Astrocyte (in vitro differentiated cells and primary cell): Measurements from ENCODE around the gene IRS1. TPM values are rescaled to one million over a fixed set of nuclear protein-coding genes. Genes with fewer than 3 reads are reported as not detected.

Experiments
- DNase-seq: peaks from one replicate; pipeline ENCODE4 v3.0.0-alpha.2; 2010; ENCODE audit warnings: low read depth
- FAIRE-seq: peaks from 2 replicates; lab custom pipeline; 2011; peaks lifted over from hg19 to GRCh38; lab: Jason Lieb, UNC
- H2AFZ ChIP-seq: 2 replicates; pipeline ENCODE4 v1.6.0; 2012; ENCODE audit warnings: low read depth, low read length, inconsistent platforms
- H3K27ac ChIP-seq: 2 replicates; pipeline ENCODE4 v1.5.1; 2011; ENCODE audit warnings: low read depth, low read length, inconsistent platforms
- H3K27me3 ChIP-seq: 2 replicates; pipeline ENCODE4 v1.6.0; 2011; ENCODE audit warnings: low read length, inconsistent platforms; ENCODE audit not compliant: insufficient read depth
- H3K36me3 ChIP-seq: 2 replicates; pipeline ENCODE4 v1.5.1; 2011; ENCODE audit warnings: low read length, inconsistent platforms; ENCODE audit not compliant: insufficient read depth
- H3K4me1 ChIP-seq: 2 replicates; pipeline ENCODE4 v1.5.1; 2011; ENCODE audit warnings: low read length, inconsistent platforms; ENCODE audit not compliant: insufficient read depth
- H3K4me2 ChIP-seq: 2 replicates; pipeline ENCODE4 v1.6.0; 2012; ENCODE audit warnings: low read length, inconsistent platforms
- H3K4me3 ChIP-seq: 2 replicates; pipeline ENCODE4 v1.5.1; 2011; ENCODE audit warnings: low read depth, mild to moderate bottlenecking, low read length, inconsistent platforms; ENCODE audit not compliant: insufficient read depth
- H3K79me2 ChIP-seq: 2 replicates; pipeline ENCODE4 v1.6.0; 2012; ENCODE audit warnings: mild to moderate bottlenecking, low read length, inconsistent platforms; ENCODE audit not compliant: insufficient read depth
- H3K9ac ChIP-seq: 2 replicates; pipeline ENCODE4 v1.6.0; 2012; ENCODE audit warnings: mild to moderate bottlenecking, low read length, inconsistent platforms
- H3K9me3 ChIP-seq: 2 replicates; pipeline ENCODE4 v1.5.1; 2012; ENCODE audit warnings: low read depth, mild to moderate bottlenecking, low read length, inconsistent platforms; ENCODE audit not compliant: insufficient read depth
- H4K20me1 ChIP-seq: 2 replicates; pipeline ENCODE4 v1.6.0; 2012; ENCODE audit warnings: low read length, inconsistent platforms; ENCODE audit not compliant: insufficient read depth
- H3K27ac Mint-ChIP-seq: one replicate; pipeline ENCODE4 v1.8.0; 2021; ENCODE audit warnings: mild to moderate bottlenecking, mixed read lengths; ENCODE audit not compliant: unreplicated experiment
- H3K27me3 Mint-ChIP-seq: one replicate; pipeline ENCODE4 v1.8.0; 2021; ENCODE audit warnings: low read depth, mixed read lengths; ENCODE audit not compliant: unreplicated experiment
- H3K36me3 Mint-ChIP-seq: one replicate; pipeline ENCODE4 v1.8.0; 2021; ENCODE audit warnings: low read depth, mixed read lengths; ENCODE audit not compliant: unreplicated experiment
- H3K4me1 Mint-ChIP-seq: one replicate; pipeline ENCODE4 v1.8.0; 2021; ENCODE audit warnings: low read depth, mixed read lengths; ENCODE audit not compliant: unreplicated experiment
- H3K4me3 Mint-ChIP-seq: one replicate; pipeline ENCODE4 v1.8.0; 2021; ENCODE audit warnings: mild to moderate bottlenecking, moderate library complexity, mixed read lengths; ENCODE audit not compliant: unreplicated experiment
- H3K9me3 Mint-ChIP-seq: one replicate; pipeline ENCODE4 v1.8.0; 2021; ENCODE audit warnings: mild to moderate bottlenecking, mixed read lengths; ENCODE audit not compliant: unreplicated experiment
- CTCF ChIP-seq: IDR thresholded peaks from 2 replicates; pipeline ENCODE4 v1.5.1; 2011; ENCODE audit warnings: low read depth, mild to moderate bottlenecking, inconsistent platforms, low read length, moderate library complexity; ENCODE audit not compliant: insufficient read depth
- EZH2 ChIP-seq: IDR thresholded peaks from 2 replicates; pipeline ENCODE4 v1.6.1; 2012; ENCODE audit warnings: mild to moderate bottlenecking, low read length, inconsistent platforms; ENCODE audit not compliant: insufficient read depth
- total RNA-seq: library from RNA; stranded (reverse); gene quantifications from 2 replicates; pipeline ENCODE4 v1.2.1, GENCODE V29; 2021

IRS1 gene
- total RNA-seq, 1 donor from 2014 or later: 45.0 TPM

DNA sequence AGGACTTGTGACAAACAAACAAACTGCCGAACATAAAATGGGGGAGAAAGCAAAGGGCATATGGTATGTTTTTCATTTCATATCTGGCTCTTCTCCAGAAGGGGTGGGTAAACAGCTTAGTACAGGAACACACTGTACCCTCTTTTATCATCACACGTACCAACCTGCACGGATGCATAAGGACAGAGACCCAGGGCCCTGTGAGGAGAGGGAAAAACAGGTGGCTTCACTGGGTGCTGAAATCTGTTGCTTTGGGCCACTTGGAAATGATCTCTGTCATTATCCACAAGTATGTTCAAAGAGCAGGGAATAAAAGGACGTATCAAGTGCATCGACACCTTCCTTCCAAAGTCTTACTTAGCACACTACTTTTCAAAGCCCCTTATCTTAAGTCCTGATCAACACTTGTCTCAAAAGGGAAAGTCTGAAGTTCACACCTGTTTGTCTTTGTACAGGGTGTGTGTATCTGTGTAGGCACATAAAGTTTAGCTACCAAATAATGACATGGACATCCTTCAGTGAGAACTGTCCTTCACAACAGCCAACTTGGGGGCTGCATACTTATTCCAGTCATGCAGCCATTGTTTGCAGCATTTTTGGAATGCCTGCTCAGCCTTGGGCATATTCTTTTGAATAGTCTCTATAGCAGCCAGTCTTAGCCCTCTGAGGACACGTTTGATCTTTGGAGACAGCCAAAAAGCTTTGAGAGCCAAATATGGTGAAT lies 60.6 kb downstream of the IRS1 start:
- TF ChIP-seq CTCF: no peak
- no peak for TF ChIP-seq EZH2
- FAIRE-seq: no peak
- Histone ChIP-seq H3K4me1 (peaks cover 12% of the 10 kb centered on the region), H3K27me3 (no peaks in the 10 kb centered on the region), H3K27ac (no peak overlapping the region), H3K9ac (no peak overlapping the region), H3K4me2 (no peak overlapping the region), H3K79me2 (peaks cover 78% of the 10 kb centered on the region), H3K9me3 (no peaks in the 10 kb centered on the region), H4K20me1 (peaks cover 36% of the 10 kb centered on the region), H3K4me3 (no peak overlapping the region), H2AFZ (no peak overlapping the region), H3K36me3 (peaks cover 13% of the 10 kb centered on the region)
- no peak for DNase-seq
- peaks cover 27% of the 10 kb centered on the region for H3K36me3 Mint-ChIP-seq
- no peak overlapping the region for H3K4me3 Mint-ChIP-seq
- no peaks in the 10 kb centered on the region for H3K9me3 Mint-ChIP-seq
- peaks cover 12% of the 10 kb centered on the region for H3K4me1 Mint-ChIP-seq
- no peak overlapping the region for H3K27ac Mint-ChIP-seq
- H3K27me3 Mint-ChIP-seq: no peaks in the 10 kb centered on the region

GRCh38 chr2:226738191-226738820 lies 61.3 kb downstream of the IRS1 start:
- Mint-ChIP-seq H3K27ac (no peak overlapping the region), H3K36me3 (peaks cover 24% of the 10 kb centered on the region), H3K4me1 (peaks cover 18% of the 10 kb centered on the region), H3K4me3 (no peak overlapping the region), H3K27me3 (no peaks in the 10 kb centered on the region), H3K9me3 (no peaks in the 10 kb centered on the region)
- DNase-seq (no peak), FAIRE-seq (no peak)
- Histone ChIP-seq H3K79me2 (peaks cover 71% of the 10 kb centered on the region), H3K4me2 (no peak overlapping the region), H4K20me1 (peaks cover 36% of the 10 kb centered on the region), H3K27me3 (no peaks in the 10 kb centered on the region), H2AFZ (no peak overlapping the region), H3K4me1 (peaks cover 12% of the 10 kb centered on the region), H3K36me3 (peaks cover 13% of the 10 kb centered on the region), H3K9ac (no peak overlapping the region), H3K9me3 (no peaks in the 10 kb centered on the region), H3K27ac (no peak overlapping the region), H3K4me3 (no peak overlapping the region)
- no peak for TF ChIP-seq EZH2
- no peak for TF ChIP-seq CTCF

DNA sequence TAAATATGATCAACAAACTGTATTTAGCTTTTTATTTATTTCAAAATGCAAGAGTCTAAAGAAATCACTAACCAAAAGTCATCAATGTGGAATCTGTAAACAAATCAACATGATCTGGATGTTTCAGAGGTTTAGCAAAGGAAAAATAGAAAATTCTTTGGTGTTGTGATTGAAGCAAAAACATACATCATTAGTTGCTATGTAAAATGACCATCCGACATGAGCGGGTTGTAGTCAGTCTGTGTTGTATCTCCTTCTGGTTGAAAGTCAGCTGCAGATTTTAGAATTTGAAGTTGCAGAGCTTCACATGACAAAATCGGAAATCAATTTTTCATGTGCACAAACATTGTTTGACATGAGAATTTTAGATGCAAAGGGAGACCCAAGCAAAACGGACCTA lies 63.2 kb downstream of the IRS1 start:
- peaks cover 13% of the 10 kb centered on the region for H3K36me3 ChIP-seq
- peaks cover 7% of the 10 kb centered on the region for H3K4me1 ChIP-seq
- peaks cover 53% of the 10 kb centered on the region for H3K79me2 ChIP-seq
- TF ChIP-seq EZH2 (no peak), CTCF (no peak)
- no peak overlapping the region for H3K4me3 ChIP-seq
- no peaks in the 10 kb centered on the region for H3K9me3 ChIP-seq
- no peak for DNase-seq
- FAIRE-seq: no peak
- H4K20me1 ChIP-seq: peaks cover 25% of the 10 kb centered on the region
- H2AFZ ChIP-seq: no peak overlapping the region
- Mint-ChIP-seq H3K9me3 (no peaks in the 10 kb centered on the region), H3K27me3 (no peaks in the 10 kb centered on the region), H3K4me3 (no peak overlapping the region), H3K4me1 (peaks cover 16% of the 10 kb centered on the region), H3K36me3 (peaks cover 25% of the 10 kb centered on the region), H3K27ac (no peak overlapping the region)
- H3K27ac ChIP-seq: no peak overlapping the region
- no peak overlapping the region for H3K4me2 ChIP-seq
- H3K9ac ChIP-seq: no peak overlapping the region
- no peaks in the 10 kb centered on the region for H3K27me3 ChIP-seq
